K562 (cell line): ENCODE results near the gene ANKRD60. TPM values are rescaled to one million over a fixed set of nuclear protein-coding genes. Genes with fewer than 3 reads are reported as not detected.

Experiments used
- ATAC-seq: fragments of 200-7000 bp; cut with Tn5 transposase; 3 replicates; pipeline ENCODE4 v1.9.1; 2020; ENCODE audit warnings: moderate library complexity
- BruUV-seq: library from RNA; stranded (reverse); fragments of 400-500 nt; replicated peaks from 2 replicates; lab custom pipeline; 2021; lab: Mats Ljungman, UMichigan
- CTCF ChIA-PET: fragments of 300-600 bp; formaldehyde crosslinking; extraction: SDS; loops from one replicate; lab custom pipeline; 2021; ENCODE audit warnings: low intra/inter-chr PET ratio; lab: Yijun Ruan, JAX
- POLR2A ChIA-PET: fragments of 300-600, 350-650 bp; sonication (Branson Sonifier 250); formaldehyde crosslinking; extraction: SDS; loops from one replicate; lab custom pipeline; 2021; ENCODE audit warnings: antibody characterized with exemption, inconsistent platforms; lab: Yijun Ruan, JAX
- DNase-seq, 4 experiments: peaks; one replicate each; pipeline versions ENCODE4 v3.0.0 to v3.0.0-alpha.2; 2011 to 2018; ENCODE audit warnings: low spot score in 3 of 4, mixed read lengths in 3 of 4; ENCODE audit errors: extremely low read depth in 1 of 4
- FAIRE-seq: peaks from 2 replicates; lab custom pipeline; 2011; peaks lifted over from hg19 to GRCh38; lab: Jason Lieb, UNC
- H2AFZ ChIP-seq: 2 replicates; pipeline ENCODE4 v1.6.0; 2011; ENCODE audit warnings: low read depth, low read length, control low read depth, inconsistent platforms
- H3K27ac ChIP-seq: fragments of 200-600 bp; 3 replicates; pipeline ENCODE4 v1.8.0; 2011; ENCODE audit warnings: low read depth, mild to moderate bottlenecking, control low read depth, inconsistent platforms, low read length, moderate library complexity, mixed read lengths; ENCODE audit errors: extremely low read depth
- H3K27me3 ChIP-seq, 2 experiments: fragments of 300-600 bp in 1 of 2; 2 replicates in 1 of 2; 3 replicates in 1 of 2; pipeline versions ENCODE4 v1.6.0 to v1.8.0; 2011; ENCODE audit warnings: inconsistent platforms in 2 of 2, low read length in 2 of 2, mild to moderate bottlenecking in 1 of 2, mixed read lengths in 1 of 2, moderate library complexity in 1 of 2; ENCODE audit not compliant: control insufficient read depth in 2 of 2, insufficient read depth in 2 of 2
- H3K36me3 ChIP-seq: fragments of 300-600 bp; 3 replicates; pipeline ENCODE4 v1.8.0; 2011; ENCODE audit warnings: mild to moderate bottlenecking, low read length, inconsistent platforms; ENCODE audit not compliant: control insufficient read depth, insufficient read depth
- H3K4me1 ChIP-seq, 2 experiments: fragments of 200-600 bp in 1 of 2; replicated peaks in 1 of 2; 2 replicates in 1 of 2; 3 replicates in 1 of 2; pipeline versions ENCODE4 v1.5.1 to v1.8.0; 2011; ENCODE audit warnings: inconsistent platforms in 2 of 2, low read length in 2 of 2, mild to moderate bottlenecking in 1 of 2, mixed read lengths in 1 of 2, moderate library complexity in 1 of 2; ENCODE audit not compliant: control insufficient read depth in 2 of 2, insufficient read depth in 2 of 2
- H3K4me2 ChIP-seq: 2 replicates; pipeline ENCODE4 v1.6.1; 2011; ENCODE audit warnings: low read length, control low read depth, inconsistent platforms, mixed read lengths; ENCODE audit not compliant: insufficient read depth
- H3K4me3 ChIP-seq: fragments of 200-600 bp; sonication (generic), shearing (Covaris generic); 2 replicates; pipeline ENCODE4 v1.5.1; 2016; ENCODE audit warnings: control low read depth, inconsistent platforms
- H3K79me2 ChIP-seq: fragments of 200-600 bp; 3 replicates; pipeline ENCODE4 v1.8.0; 2011; ENCODE audit warnings: low read length, inconsistent platforms; ENCODE audit not compliant: control insufficient read depth, insufficient read depth
- H3K9ac ChIP-seq, 2 experiments: 2 replicates each; pipeline versions ENCODE4 v1.6.0 to v1.6.1; 2011; ENCODE audit warnings: low read depth in 2 of 2, low read length in 2 of 2, control low read depth in 1 of 2, inconsistent platforms in 1 of 2, mild to moderate bottlenecking in 1 of 2, mixed read lengths in 1 of 2; ENCODE audit not compliant: insufficient read depth in 1 of 2
- H3K9me1 ChIP-seq: one replicate; pipeline ENCODE4 v1.6.0; 2011; ENCODE audit warnings: inconsistent platforms, mild to moderate bottlenecking, low read length, moderate library complexity; ENCODE audit not compliant: control insufficient read depth, insufficient read depth
- H3K9me3 ChIP-seq: replicated peaks from 2 replicates; pipeline ENCODE4 v1.5.1; 2011; ENCODE audit warnings: low read depth, low read length, inconsistent platforms; ENCODE audit not compliant: control insufficient read depth, insufficient read depth
- H4K20me1 ChIP-seq: replicated peaks from 2 replicates; pipeline ENCODE4 v1.6.1; 2011; ENCODE audit warnings: low read length, inconsistent platforms, mixed read lengths; ENCODE audit not compliant: control insufficient read depth, insufficient read depth
- BDP1 ChIP-seq: IDR thresholded peaks from 3 replicates; pipeline ENCODE4 v1.6.1; 2011; ENCODE audit not compliant: insufficient read length, insufficient read depth
- KLF16 ChIP-seq: IDR thresholded peaks from 2 replicates; pipeline ENCODE4 v1.6.1; 2016; ENCODE audit warnings: antibody characterized with exemption
- MEIS2 ChIP-seq: fragments of 450-650 bp; IDR thresholded peaks from 2 replicates; pipeline ENCODE4 v1.6.1; 2014; ENCODE audit warnings: mild to moderate bottlenecking; ENCODE audit not compliant: partially characterized antibody
- NCOA6 ChIP-seq: fragments of 450-650 bp; IDR thresholded peaks from 2 replicates; pipeline ENCODE4 v1.6.1; 2017; ENCODE audit warnings: mild to moderate bottlenecking
- NRF1 ChIP-seq, 2 experiments: fragments of 450-650 bp; IDR thresholded peaks in 1 of 2; conservative IDR thresholded peaks in 1 of 2; 2 replicates each; pipeline ENCODE4 v1.6.1; 2014; ENCODE audit warnings: mild to moderate bottlenecking in 2 of 2
- NUFIP1 ChIP-seq: fragments of 450-650 bp; IDR thresholded peaks from 2 replicates; pipeline ENCODE4 v1.6.1; 2018; ENCODE audit not compliant: partially characterized antibody
- SMARCC2 ChIP-seq: fragments of 450-650 bp; IDR thresholded peaks from 2 replicates; pipeline ENCODE4 v1.6.1; 2017; ENCODE audit warnings: antibody characterized with exemption, moderate library complexity, mild to moderate bottlenecking, low read depth
- U2AF1 ChIP-seq: fragments of 200-400 bp; formaldehyde crosslinking; optimal IDR thresholded peaks from 2 replicates; pipeline ENCODE3; 2017; ENCODE audit warnings: mild to moderate bottlenecking, low read depth, low read length, moderate library complexity
- ZNF134 ChIP-seq: fragments of 250-450 bp; sonication (Bioruptor Pico); conservative IDR thresholded peaks from 2 replicates; pipeline ENCODE4 v1.4.0; 2020
- ZNF165 ChIP-seq: fragments of 250-450 bp; sonication (Bioruptor Pico); IDR thresholded peaks from 2 replicates; pipeline ENCODE4 v1.4.0; 2020; ENCODE audit warnings: borderline replicate concordance
- ZNF507 ChIP-seq: conservative IDR thresholded peaks from 2 replicates; pipeline ENCODE4 v1.6.1; 2017; ENCODE audit warnings: missing genetic modification characterization, missing compliant biosample characterization
- WGBS: fragments of 100-300 bp; shearing (Covaris generic); methylation state at CpG from one replicate; pipeline ENCODE4 v1.1.6; 2016; ENCODE audit warnings: low coverage, mixed read lengths; ENCODE audit not compliant: insufficient coverage; ENCODE audit errors: missing lambda C conversion rate; 5-methylcytosine and 5-hydroxymethylcytosine counted together
- in situ Hi-C: fragments of 300-500 bp; cut with MboI; formaldehyde crosslinking; loops from 4 replicates; pipeline ENCODE4 v1.15.0; 2018; ENCODE audit warnings: inconsistent platforms, mixed read lengths
- intact Hi-C: fragments of 100-400 bp; cut with micrococcal nuclease; formaldehyde crosslinking; loops from 2 replicates; pipeline ENCODE4 v1.14.2; 2022
- polyA plus RNA-seq, 8 experiments: library from polyadenylated mRNA; depleted of rRNA in 4 of 8; stranded (reverse) in 5 of 8; unstranded in 3 of 8; fragments of >200 nt; fragmentation: Nextera tagmentation in 2 of 8; fragmentation: Illumina TruSeq in 1 of 8; extraction: Ambion mirVana in 2 of 8; extraction: Trizol in 1 of 8; gene quantifications; 2 replicates each; pipeline versions ENCODE4 v1.2.1 to v1.2.3, GENCODE V29; 2011 to 2014; ENCODE audit warnings: inconsistent platforms in 1 of 8, missing spikeins in 1 of 8
- total RNA-seq, 7 experiments: library from RNA; depleted of rRNA in 6 of 7; stranded (reverse); fragments of >200 nt in 6 of 7; fragmentation: Illumina TruSeq in 2 of 7; extraction: Trizol in 2 of 7; gene quantifications; 2 replicates each; pipeline versions ENCODE4 v1.2.1 to v1.2.3, GENCODE V29; 2011 to 2021; ENCODE audit warnings: low replicate concordance in 1 of 7
- TF ChIP-seq, protein P1 (sequence below): fragments of 450-650 bp; IDR thresholded peaks from 2 replicates; pipeline ENCODE4 v1.6.1; 2016

The ANKRD60 gene
- total and polyA plus RNA-seq, 9 of the 15 experiments (the other 6 are each of a cell fraction or from before 2014, with no cell fraction given), result not detected

DNA sequence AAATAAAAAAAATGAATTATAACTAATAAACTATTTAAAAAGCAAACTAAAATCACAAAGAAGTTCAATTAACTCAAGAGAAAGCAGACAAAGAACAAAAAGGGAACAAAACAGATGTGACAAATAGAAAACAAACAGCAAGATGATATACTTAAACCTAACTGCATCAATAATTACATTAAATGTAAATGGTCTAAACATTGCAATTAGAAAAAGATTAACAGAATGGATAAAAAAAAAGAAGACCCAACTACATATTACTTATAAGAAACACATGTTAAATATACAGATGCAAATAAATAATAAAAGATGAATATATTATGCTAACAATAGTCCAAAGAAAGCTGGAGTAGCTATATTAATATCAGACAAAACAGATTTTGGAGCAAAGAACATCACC, 45.9 kb upstream of the ANKRD60 start:
- no peaks in the 10 kb centered on the region; the same call in 2 of the 3 replicates for H3K36me3 ChIP-seq
- no peak for ATAC-seq
- no peak overlapping the region for H2AFZ ChIP-seq
- CTCF ChIA-PET, result interaction anchor here (0.7 kb wide), 1 partner anchor 19 kb away, joined by 3 read pairs; no protein-coding TSS in a partner anchor
- no peak for DNase-seq
- H3K4me1 ChIP-seq, result peaks cover 0 to 1% of the 10 kb centered on the region in 2 experiments; a peak in 1 of 5 replicates
- 0 out of 3 replicates have a peak, but pooled peaks cover 2% of the 10 kb centered on the region for H3K79me2 ChIP-seq
- no peaks in the 10 kb centered on the region for H3K9me3 ChIP-seq
- in situ Hi-C loops (no loop called here), intact Hi-C loops (no loop called here)
- BruUV-seq, result no TSS peak
- no peak overlapping the region for H3K4me3 ChIP-seq
- POLR2A ChIA-PET, result no interaction called here
- no peak overlapping the region for H3K4me2 ChIP-seq
- H3K9me1 ChIP-seq, result no peaks in the 10 kb centered on the region
- no peaks in the 10 kb centered on the region for H3K27me3 ChIP-seq
- 0 out of 2 replicates have a peak, but pooled peaks cover 3% of the 10 kb centered on the region for H4K20me1 ChIP-seq
- TF ChIP-seq ZNF507 (tag) (peak; percentile 94), BDP1 (no peak), SMARCC2 (no peak)
- no peak overlapping the region for H3K27ac ChIP-seq
- FAIRE-seq, result no peak
- H3K9ac ChIP-seq, result no peak overlapping the region

DNA sequence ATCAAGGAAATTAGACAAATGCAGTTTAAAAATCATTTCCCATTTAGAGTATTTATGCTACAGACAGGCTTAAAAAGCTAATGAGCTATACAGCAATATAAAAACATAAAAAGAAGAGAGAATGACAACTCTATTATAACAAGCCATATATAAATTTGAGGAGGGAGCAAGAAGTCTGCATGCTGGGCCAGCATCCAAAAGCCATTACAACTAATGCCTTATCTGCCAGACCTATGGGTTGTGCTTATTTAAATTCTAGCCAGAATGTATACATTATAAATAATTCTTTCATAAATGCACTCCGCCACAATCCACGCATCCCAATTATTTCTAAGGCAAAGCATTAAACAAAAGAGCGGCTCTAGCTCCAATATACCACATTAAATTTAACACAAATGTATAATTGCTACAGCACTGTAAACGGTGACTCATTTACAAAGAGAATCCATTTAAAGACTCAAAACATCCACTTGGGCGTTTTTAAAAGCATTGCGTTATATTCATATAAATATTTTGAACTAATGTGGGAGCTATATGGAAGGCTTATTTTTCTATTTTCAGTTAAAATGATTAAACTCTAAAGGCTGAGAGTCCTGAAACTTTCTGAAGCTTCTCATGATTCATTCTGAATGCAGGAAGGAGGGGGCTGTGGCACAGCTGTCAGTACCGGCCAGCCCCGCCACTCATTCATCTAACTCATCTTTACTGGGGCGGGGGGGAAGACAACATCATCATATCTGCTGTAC, 43.3 kb upstream of the ANKRD60 start:
- Histone ChIP-seq H3K9ac (no peak overlapping the region), H2AFZ (no peak overlapping the region), H3K4me1 (peaks cover 10 to 24% of the 10 kb centered on the region in 2 experiments; a peak in 4 of 5 replicates), H3K4me2 (no peak overlapping the region), H3K27me3 (no peaks in the 10 kb centered on the region), H3K36me3 (no peaks in the 10 kb centered on the region; the same call in 1 of the 3 replicates), H3K27ac (no peak overlapping the region), H3K9me3 (no peaks in the 10 kb centered on the region), H4K20me1 (no peaks in the 10 kb centered on the region), H3K79me2 (0 out of 3 replicates have a peak, but pooled peaks cover 2% of the 10 kb centered on the region), H3K9me1 (no peaks in the 10 kb centered on the region), H3K4me3 (no peak overlapping the region)
- no peak for FAIRE-seq
- intact Hi-C loops (no loop called here), in situ Hi-C loops (no loop called here)
- BruUV-seq, result no TSS peak
- ATAC-seq, result no peak
- ChIA-PET POLR2A (no interaction called here), CTCF (no interaction called here)
- TF ChIP-seq ZNF134 (no peak), NRF1 (conservative IDR thresholded peaks at IDR 0.05 in 1 of 2, IDR thresholded peaks at IDR 0.05 in 1 of 2) (no peak), KLF16 (no peak), MEIS2 (peak; percentile 36), U2AF1 (no peak), NUFIP1 (no peak), ZNF165 (CRISPR knock-in tag) (no peak), BDP1 (no peak), NCOA6 (no peak)
- TF ChIP-seq, protein P1, sequence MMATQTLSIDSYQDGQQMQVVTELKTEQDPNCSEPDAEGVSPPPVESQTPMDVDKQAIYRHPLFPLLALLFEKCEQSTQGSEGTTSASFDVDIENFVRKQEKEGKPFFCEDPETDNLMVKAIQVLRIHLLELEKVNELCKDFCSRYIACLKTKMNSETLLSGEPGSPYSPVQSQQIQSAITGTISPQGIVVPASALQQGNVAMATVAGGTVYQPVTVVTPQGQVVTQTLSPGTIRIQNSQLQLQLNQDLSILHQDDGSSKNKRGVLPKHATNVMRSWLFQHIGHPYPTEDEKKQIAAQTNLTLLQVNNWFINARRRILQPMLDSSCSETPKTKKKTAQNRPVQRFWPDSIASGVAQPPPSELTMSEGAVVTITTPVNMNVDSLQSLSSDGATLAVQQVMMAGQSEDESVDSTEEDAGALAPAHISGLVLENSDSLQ, result peak; percentile 64
- DNase-seq, result no peak
- 68% methylated on average over 9 of the region's 9 CpGs for WGBS
